ENCODE results near the gene PDE7B.
A peak's percentile ranks its signal among the peaks of the same experiment; 100 is the strongest.

The PDE7B gene

GRCh38 chr6:136226027-136226673, 374.6 kb downstream of the PDE7B start:
- peak in 1 of 3 experiments; percentile 34 for DNase-seq (ENCODE audit: low read depth in 2 of 3, low spot score in 2 of 3)

- no peak for DNase-seq (ENCODE audit: low read depth in 2 of 3, low spot score in 2 of 3)
Observed at GRCh38 chr6:136226674-136227377, 375.3 kb downstream of the PDE7B start.

- no peak for DNase-seq (ENCODE audit: low read depth in 2 of 3, low spot score in 2 of 3)
Observed at GRCh38 chr6:136228814-136229213, 377.3 kb downstream of the PDE7B start.

- no peak for DNase-seq (ENCODE audit: low read depth in 2 of 3, low spot score in 2 of 3)
Observed at GRCh38 chr6:136230219-136230853, 378.8 kb downstream of the PDE7B start.

GRCh38 chr6:136232701-136233100, 381.2 kb downstream of the PDE7B start:
- DNase-seq (ENCODE audit: low read depth in 2 of 3, low spot score in 2 of 3) = no peak

- no peak for DNase-seq (ENCODE audit: low read depth in 2 of 3, low spot score in 2 of 3)
Observed at GRCh38 chr6:136235233-136235564, 383.7 kb downstream of the PDE7B start.

- DNase-seq (ENCODE audit: low read depth in 2 of 3, low spot score in 2 of 3) = no peak
Observed at GRCh38 chr6:136236466-136237293, 385.2 kb downstream of the PDE7B start.

- no peak for DNase-seq (ENCODE audit: low read depth in 2 of 3, low spot score in 2 of 3)
Observed at GRCh38 chr6:136244061-136244616, 392.6 kb downstream of the PDE7B start.

Measured in activated CD8-positive, alpha-beta memory T cell treated with anti-CD3 and anti-CD28 coated beads for 48 hours (primary cell).